WTC11 (cell line): ENCODE data around the gene FAM151A. TPM values are rescaled to one million over a fixed set of nuclear protein-coding genes. Genes with fewer than 3 reads are reported as not detected.

Experiments
- ATAC-seq: fragments of 200-7000 bp; cut with Tn5 transposase; 2 replicates; pipeline ENCODE4 v1.10.0; 2021; ENCODE audit warnings: mild to moderate bottlenecking, moderate library complexity
- CTCF ChIA-PET: fragments of 300-600 bp; sonication (Branson Sonifier 250); formaldehyde crosslinking; loops from one replicate; lab custom pipeline; 2021; ENCODE audit warnings: antibody characterized with exemption; lab: Charles Lee
- POLR2A ChIA-PET: fragments of 350-600 bp; sonication (Branson Sonifier 250); formaldehyde crosslinking; loops from one replicate; lab custom pipeline; 2021; ENCODE audit warnings: antibody characterized with exemption; lab: Charles Lee
- DNase-seq: peaks from one replicate; pipeline ENCODE4 v3.0.0; 2021; ENCODE audit warnings: low spot score
- H3K27ac Mint-ChIP-seq: 2 replicates; pipeline ENCODE4 v1.8.0; 2021; ENCODE audit warnings: mixed read lengths
- H3K27me3 Mint-ChIP-seq: 2 replicates; pipeline ENCODE4 v1.8.0; 2021; ENCODE audit warnings: low read depth, mild to moderate bottlenecking, moderate library complexity, mixed read lengths
- H3K36me3 Mint-ChIP-seq: 2 replicates; pipeline ENCODE4 v1.8.0; 2021; ENCODE audit warnings: mixed read lengths
- H3K4me1 Mint-ChIP-seq: 2 replicates; pipeline ENCODE4 v1.8.0; 2022; ENCODE audit warnings: mixed read lengths
- H3K4me3 Mint-ChIP-seq: 2 replicates; pipeline ENCODE4 v1.8.0; 2021; ENCODE audit warnings: mild to moderate bottlenecking, moderate library complexity, mixed read lengths
- H3K9me3 Mint-ChIP-seq: 2 replicates; pipeline ENCODE4 v1.8.0; 2021; ENCODE audit warnings: mixed read lengths
- FOXK1 ChIP-seq: sonication (generic); formaldehyde crosslinking; IDR thresholded peaks from 2 replicates; pipeline ENCODE4 v1.8.0; 2022; ENCODE audit warnings: mild to moderate bottlenecking, moderate library complexity, missing genetic modification reagents
- GABPB1 ChIP-seq: sonication (generic); formaldehyde crosslinking; IDR thresholded peaks from 2 replicates; pipeline ENCODE4 v1.8.1; 2023; ENCODE audit warnings: mild to moderate bottlenecking, missing genetic modification reagents
- GTF2I ChIP-seq: fragments of 250-450 bp; sonication (Bioruptor Pico); conservative IDR thresholded peaks from 2 replicates; pipeline ENCODE4 v1.4.0; 2021; ENCODE audit warnings: mild to moderate bottlenecking
- JUN ChIP-seq: sonication (generic); formaldehyde crosslinking; IDR thresholded peaks from 2 replicates; pipeline ENCODE4 v1.8.0; 2023; ENCODE audit warnings: mild to moderate bottlenecking, missing genetic modification reagents
- KAT7 ChIP-seq: sonication (generic); formaldehyde crosslinking; IDR thresholded peaks from 2 replicates; pipeline ENCODE4 v1.8.1; 2023; ENCODE audit warnings: missing genetic modification reagents, mild to moderate bottlenecking, borderline replicate concordance
- MXD4 ChIP-seq: fragments of 250-450 bp; sonication (Bioruptor Pico); IDR thresholded peaks from 2 replicates; pipeline ENCODE4 v1.8.0; 2021; ENCODE audit warnings: mild to moderate bottlenecking, moderate library complexity, borderline replicate concordance
- NFATC4 ChIP-seq: fragments of 250-450 bp; sonication (Bioruptor Pico); IDR thresholded peaks from 2 replicates; pipeline ENCODE4 v1.9.0; 2021; ENCODE audit warnings: mild to moderate bottlenecking
- TEAD1 ChIP-seq: sonication (generic); formaldehyde crosslinking; IDR thresholded peaks from 2 replicates; pipeline ENCODE4 v1.8.0; 2022; ENCODE audit warnings: mild to moderate bottlenecking, missing genetic modification reagents
- ZNF232 ChIP-seq: sonication (generic); formaldehyde crosslinking; IDR thresholded peaks from 2 replicates; pipeline ENCODE4 v1.8.0; 2022; ENCODE audit warnings: mild to moderate bottlenecking, missing genetic modification reagents
- total RNA-seq: library from RNA; stranded (reverse); gene quantifications from 3 replicates; pipeline ENCODE4 v1.2.3, GENCODE V29; 2021
- TF ChIP-seq, protein P1 (sequence below): fragments of 250-450 bp; sonication (Bioruptor Pico); IDR thresholded peaks from 2 replicates; pipeline ENCODE4 v1.9.0; 2021; ENCODE audit warnings: mild to moderate bottlenecking
- TF ChIP-seq, protein P2 (sequence below): sonication (generic); formaldehyde crosslinking; IDR thresholded peaks from 2 replicates; pipeline ENCODE4 v1.8.0; 2022; ENCODE audit warnings: mild to moderate bottlenecking, missing genetic modification reagents
- TF ChIP-seq, protein P3 (sequence below): sonication (generic); formaldehyde crosslinking; IDR thresholded peaks from 2 replicates; pipeline ENCODE4 v1.8.0; 2022; ENCODE audit warnings: mild to moderate bottlenecking, missing genetic modification reagents
- TF ChIP-seq, protein P4 (sequence below): sonication (generic); formaldehyde crosslinking; IDR thresholded peaks from 2 replicates; pipeline ENCODE4 v1.8.1; 2023; ENCODE audit warnings: mild to moderate bottlenecking, missing genetic modification reagents, moderate library complexity
- TF ChIP-seq, protein P5 (sequence below): fragments of 250-450 bp; sonication (Bioruptor Pico); IDR thresholded peaks from 2 replicates; pipeline ENCODE4 v2.1.2; 2022; ENCODE audit warnings: mild to moderate bottlenecking, moderate library complexity
- TF ChIP-seq, protein P6 (sequence below): fragments of 250-450 bp; sonication (Bioruptor Pico); IDR thresholded peaks from 2 replicates; pipeline ENCODE4 v1.9.0; 2021; ENCODE audit warnings: moderate library complexity, mild to moderate bottlenecking, inconsistent platforms, borderline replicate concordance
- TF ChIP-seq, protein P7 (sequence below): sonication (generic); formaldehyde crosslinking; conservative IDR thresholded peaks from 2 replicates; pipeline ENCODE4 v1.8.1; 2022; ENCODE audit warnings: mild to moderate bottlenecking, missing genetic modification reagents
- TF ChIP-seq, protein P8 (sequence below): fragments of 200-600 bp; IDR thresholded peaks from 2 replicates; pipeline ENCODE4 v1.8.0; 2022; ENCODE audit warnings: antibody characterized with exemption
- TF ChIP-seq, protein P9 (sequence below): sonication (generic); formaldehyde crosslinking; IDR thresholded peaks from 2 replicates; pipeline ENCODE4 v1.8.0; 2023; ENCODE audit warnings: missing genetic modification reagents, mild to moderate bottlenecking, borderline replicate concordance
- TF ChIP-seq, protein P10 (sequence below): sonication (generic); formaldehyde crosslinking; IDR thresholded peaks from 2 replicates; pipeline ENCODE4 v1.8.1; 2022; ENCODE audit warnings: low read depth, mild to moderate bottlenecking, moderate library complexity, missing genetic modification reagents, borderline replicate concordance

The FAM151A gene
- total RNA-seq, 1 experiment from 2014 or later: 0.11 TPM

DNA sequence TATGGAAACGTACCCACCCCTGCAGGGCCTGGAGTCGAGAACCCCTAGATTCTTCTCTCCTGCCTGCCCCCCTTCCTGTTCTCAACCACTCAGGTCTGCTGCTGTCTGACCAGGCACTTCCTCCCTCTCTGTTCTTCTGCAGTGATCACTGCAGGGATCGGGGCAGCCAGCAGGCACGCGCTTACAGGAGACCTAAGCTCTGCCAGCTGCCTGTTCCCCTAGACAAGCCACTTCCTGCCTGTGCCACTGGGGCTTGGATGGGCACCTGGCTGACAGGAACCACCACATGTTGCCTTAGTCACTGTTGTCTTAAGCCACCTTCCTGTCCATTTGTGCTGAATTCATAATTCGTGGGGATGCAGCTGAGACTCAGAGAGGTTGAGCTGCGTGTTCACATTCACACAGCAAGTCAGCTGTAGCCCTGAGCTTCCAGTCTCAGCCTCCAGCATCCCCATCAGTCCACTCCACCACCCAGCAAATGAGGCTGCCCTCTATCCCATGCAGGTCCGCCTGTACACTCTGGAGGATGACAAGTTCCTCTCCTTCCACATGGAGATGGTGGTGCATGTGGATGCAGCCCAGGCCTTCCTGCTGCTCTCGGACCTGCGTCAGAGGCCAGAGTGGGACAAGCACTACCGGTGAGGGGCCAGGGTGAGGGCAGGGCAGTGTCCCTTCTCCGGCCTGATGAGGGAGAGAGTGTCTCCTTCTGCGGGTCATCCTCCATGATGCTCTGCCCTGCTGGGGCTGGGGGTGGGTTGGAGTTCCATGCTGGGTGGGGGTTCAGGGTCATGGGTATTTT lies 18.6 kb downstream of the FAM151A start:
- H3K4me1 Mint-ChIP-seq: peaks cover 3% of the 10 kb centered on the region; the same call in 1 of the 2 replicates
- no peak overlapping the region for H3K4me3 Mint-ChIP-seq
- H3K9me3 Mint-ChIP-seq: no peaks in the 10 kb centered on the region
- CTCF ChIA-PET: interaction anchor here (0.6 to 1.3 kb wide), 3 partner anchors 57 to 613 kb away, joined by 3 read pairs; no protein-coding TSS in a partner anchor
- POLR2A ChIA-PET: interaction anchor here (0.5 kb wide), 1 partner anchor 349 kb away, joined by 5 read pairs; no protein-coding TSS in a partner anchor
- H3K27ac Mint-ChIP-seq: peak overlapping the region; percentile 89
- DNase-seq: no peak
- H3K36me3 Mint-ChIP-seq: no peaks in the 10 kb centered on the region
- H3K27me3 Mint-ChIP-seq: no peaks in the 10 kb centered on the region
- no peak for ATAC-seq
- no peak for TF ChIP-seq ZNF232 (CRISPR knock-in tag)
- TF ChIP-seq, protein P1, sequence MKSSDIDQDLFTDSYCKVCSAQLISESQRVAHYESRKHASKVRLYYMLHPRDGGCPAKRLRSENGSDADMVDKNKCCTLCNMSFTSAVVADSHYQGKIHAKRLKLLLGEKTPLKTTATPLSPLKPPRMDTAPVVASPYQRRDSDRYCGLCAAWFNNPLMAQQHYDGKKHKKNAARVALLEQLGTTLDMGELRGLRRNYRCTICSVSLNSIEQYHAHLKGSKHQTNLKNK (CRISPR knock-in tag): no peak
- TF ChIP-seq, protein P2, sequence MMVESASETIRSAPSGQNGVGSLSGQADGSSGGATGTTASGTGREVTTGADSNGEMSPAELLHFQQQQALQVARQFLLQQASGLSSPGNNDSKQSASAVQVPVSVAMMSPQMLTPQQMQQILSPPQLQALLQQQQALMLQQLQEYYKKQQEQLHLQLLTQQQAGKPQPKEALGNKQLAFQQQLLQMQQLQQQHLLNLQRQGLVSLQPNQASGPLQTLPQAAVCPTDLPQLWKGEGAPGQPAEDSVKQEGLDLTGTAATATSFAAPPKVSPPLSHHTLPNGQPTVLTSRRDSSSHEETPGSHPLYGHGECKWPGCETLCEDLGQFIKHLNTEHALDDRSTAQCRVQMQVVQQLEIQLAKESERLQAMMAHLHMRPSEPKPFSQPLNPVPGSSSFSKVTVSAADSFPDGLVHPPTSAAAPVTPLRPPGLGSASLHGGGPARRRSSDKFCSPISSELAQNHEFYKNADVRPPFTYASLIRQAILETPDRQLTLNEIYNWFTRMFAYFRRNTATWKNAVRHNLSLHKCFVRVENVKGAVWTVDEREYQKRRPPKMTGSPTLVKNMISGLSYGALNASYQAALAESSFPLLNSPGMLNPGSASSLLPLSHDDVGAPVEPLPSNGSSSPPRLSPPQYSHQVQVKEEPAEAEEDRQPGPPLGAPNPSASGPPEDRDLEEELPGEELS (CRISPR knock-in tag): no peak
- no peak for TF ChIP-seq MXD4 (CRISPR knock-in tag)
- TF ChIP-seq GABPB1 (CRISPR knock-in tag): no peak
- TF ChIP-seq, protein P3, sequence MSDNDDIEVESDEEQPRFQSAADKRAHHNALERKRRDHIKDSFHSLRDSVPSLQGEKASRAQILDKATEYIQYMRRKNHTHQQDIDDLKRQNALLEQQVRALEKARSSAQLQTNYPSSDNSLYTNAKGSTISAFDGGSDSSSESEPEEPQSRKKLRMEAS (CRISPR knock-in tag): no peak
- TF ChIP-seq, protein P4, sequence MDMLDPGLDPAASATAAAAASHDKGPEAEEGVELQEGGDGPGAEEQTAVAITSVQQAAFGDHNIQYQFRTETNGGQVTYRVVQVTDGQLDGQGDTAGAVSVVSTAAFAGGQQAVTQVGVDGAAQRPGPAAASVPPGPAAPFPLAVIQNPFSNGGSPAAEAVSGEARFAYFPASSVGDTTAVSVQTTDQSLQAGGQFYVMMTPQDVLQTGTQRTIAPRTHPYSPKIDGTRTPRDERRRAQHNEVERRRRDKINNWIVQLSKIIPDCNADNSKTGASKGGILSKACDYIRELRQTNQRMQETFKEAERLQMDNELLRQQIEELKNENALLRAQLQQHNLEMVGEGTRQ (CRISPR knock-in tag): no peak

DNA sequence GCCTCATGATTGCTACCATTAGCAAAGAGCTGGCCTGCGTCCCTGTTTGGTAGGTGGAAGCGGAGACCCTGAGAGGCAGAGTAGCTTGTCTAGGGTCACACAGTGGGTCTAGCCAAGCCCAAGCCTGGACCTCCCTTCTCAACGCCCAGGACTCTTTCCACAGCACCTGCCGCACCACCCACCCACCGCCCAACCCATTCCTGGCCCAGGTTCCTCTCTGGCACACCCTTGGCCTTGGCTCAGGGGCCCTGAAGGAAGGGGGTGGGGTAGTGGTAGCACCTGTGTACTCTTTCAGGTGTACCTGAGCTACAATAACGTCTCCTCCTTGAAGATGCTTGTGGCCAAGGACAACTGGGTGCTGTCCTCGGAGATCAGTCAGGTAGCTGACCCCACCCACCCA lies 19.3 kb downstream of the FAM151A start:
- Mint-ChIP-seq H3K4me1 (peaks cover 3% of the 10 kb centered on the region; the same call in 1 of the 2 replicates), H3K27me3 (no peaks in the 10 kb centered on the region), H3K9me3 (no peaks in the 10 kb centered on the region), H3K27ac (peak overlapping the region; percentile 89; the same call in 1 of the 2 replicates), H3K4me3 (no peak overlapping the region), H3K36me3 (no peaks in the 10 kb centered on the region)
- ChIA-PET CTCF (interaction anchor here (0.6 to 0.9 kb wide), 3 partner anchors 115 to 612 kb away, joined by 3 read pairs; partner anchors contain the start of gene TTC22), POLR2A (interaction anchor here (0.5 kb wide), 1 partner anchor 348 kb away, joined by 5 read pairs; no protein-coding TSS in a partner anchor)
- ATAC-seq (no peak), DNase-seq (no peak)
- TF ChIP-seq, protein P5, sequence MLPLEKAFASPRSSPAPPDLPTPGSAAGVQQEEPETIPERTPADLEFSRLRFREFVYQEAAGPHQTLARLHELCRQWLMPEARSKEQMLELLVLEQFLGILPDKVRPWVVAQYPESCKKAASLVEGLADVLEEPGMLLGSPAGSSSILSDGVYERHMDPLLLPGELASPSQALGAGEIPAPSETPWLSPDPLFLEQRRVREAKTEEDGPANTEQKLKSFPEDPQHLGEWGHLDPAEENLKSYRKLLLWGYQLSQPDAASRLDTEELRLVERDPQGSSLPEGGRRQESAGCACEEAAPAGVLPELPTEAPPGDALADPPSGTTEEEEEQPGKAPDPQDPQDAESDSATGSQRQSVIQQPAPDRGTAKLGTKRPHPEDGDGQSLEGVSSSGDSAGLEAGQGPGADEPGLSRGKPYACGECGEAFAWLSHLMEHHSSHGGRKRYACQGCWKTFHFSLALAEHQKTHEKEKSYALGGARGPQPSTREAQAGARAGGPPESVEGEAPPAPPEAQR: no peak
- TF ChIP-seq KAT7 (CRISPR knock-in tag) (no peak), FOXK1 (CRISPR knock-in tag) (no peak), NFATC4 (CRISPR knock-in tag) (no peak), TEAD1 (no peak), JUN (CRISPR knock-in tag) (no peak), GTF2I (CRISPR knock-in tag) (no peak)
- TF ChIP-seq, protein P6, sequence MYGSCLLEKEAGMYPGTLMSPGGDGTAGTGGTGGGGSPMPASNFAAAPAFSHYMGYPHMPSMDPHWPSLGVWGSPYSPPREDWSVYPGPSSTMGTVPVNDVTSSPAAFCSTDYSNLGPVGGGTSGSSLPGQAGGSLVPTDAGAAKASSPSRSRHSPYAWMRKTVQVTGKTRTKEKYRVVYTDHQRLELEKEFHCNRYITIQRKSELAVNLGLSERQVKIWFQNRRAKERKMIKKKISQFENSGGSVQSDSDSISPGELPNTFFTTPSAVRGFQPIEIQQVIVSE: no peak
- TF ChIP-seq, protein P7, sequence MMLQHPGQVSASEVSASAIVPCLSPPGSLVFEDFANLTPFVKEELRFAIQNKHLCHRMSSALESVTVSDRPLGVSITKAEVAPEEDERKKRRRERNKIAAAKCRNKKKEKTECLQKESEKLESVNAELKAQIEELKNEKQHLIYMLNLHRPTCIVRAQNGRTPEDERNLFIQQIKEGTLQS (CRISPR knock-in tag): no peak
- TF ChIP-seq, protein P8, sequence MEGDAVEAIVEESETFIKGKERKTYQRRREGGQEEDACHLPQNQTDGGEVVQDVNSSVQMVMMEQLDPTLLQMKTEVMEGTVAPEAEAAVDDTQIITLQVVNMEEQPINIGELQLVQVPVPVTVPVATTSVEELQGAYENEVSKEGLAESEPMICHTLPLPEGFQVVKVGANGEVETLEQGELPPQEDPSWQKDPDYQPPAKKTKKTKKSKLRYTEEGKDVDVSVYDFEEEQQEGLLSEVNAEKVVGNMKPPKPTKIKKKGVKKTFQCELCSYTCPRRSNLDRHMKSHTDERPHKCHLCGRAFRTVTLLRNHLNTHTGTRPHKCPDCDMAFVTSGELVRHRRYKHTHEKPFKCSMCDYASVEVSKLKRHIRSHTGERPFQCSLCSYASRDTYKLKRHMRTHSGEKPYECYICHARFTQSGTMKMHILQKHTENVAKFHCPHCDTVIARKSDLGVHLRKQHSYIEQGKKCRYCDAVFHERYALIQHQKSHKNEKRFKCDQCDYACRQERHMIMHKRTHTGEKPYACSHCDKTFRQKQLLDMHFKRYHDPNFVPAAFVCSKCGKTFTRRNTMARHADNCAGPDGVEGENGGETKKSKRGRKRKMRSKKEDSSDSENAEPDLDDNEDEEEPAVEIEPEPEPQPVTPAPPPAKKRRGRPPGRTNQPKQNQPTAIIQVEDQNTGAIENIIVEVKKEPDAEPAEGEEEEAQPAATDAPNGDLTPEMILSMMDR: no peak
- TF ChIP-seq, protein P9, sequence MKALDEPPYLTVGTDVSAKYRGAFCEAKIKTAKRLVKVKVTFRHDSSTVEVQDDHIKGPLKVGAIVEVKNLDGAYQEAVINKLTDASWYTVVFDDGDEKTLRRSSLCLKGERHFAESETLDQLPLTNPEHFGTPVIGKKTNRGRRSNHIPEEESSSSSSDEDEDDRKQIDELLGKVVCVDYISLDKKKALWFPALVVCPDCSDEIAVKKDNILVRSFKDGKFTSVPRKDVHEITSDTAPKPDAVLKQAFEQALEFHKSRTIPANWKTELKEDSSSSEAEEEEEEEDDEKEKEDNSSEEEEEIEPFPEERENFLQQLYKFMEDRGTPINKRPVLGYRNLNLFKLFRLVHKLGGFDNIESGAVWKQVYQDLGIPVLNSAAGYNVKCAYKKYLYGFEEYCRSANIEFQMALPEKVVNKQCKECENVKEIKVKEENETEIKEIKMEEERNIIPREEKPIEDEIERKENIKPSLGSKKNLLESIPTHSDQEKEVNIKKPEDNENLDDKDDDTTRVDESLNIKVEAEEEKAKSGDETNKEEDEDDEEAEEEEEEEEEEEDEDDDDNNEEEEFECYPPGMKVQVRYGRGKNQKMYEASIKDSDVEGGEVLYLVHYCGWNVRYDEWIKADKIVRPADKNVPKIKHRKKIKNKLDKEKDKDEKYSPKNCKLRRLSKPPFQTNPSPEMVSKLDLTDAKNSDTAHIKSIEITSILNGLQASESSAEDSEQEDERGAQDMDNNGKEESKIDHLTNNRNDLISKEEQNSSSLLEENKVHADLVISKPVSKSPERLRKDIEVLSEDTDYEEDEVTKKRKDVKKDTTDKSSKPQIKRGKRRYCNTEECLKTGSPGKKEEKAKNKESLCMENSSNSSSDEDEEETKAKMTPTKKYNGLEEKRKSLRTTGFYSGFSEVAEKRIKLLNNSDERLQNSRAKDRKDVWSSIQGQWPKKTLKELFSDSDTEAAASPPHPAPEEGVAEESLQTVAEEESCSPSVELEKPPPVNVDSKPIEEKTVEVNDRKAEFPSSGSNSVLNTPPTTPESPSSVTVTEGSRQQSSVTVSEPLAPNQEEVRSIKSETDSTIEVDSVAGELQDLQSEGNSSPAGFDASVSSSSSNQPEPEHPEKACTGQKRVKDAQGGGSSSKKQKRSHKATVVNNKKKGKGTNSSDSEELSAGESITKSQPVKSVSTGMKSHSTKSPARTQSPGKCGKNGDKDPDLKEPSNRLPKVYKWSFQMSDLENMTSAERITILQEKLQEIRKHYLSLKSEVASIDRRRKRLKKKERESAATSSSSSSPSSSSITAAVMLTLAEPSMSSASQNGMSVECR (CRISPR knock-in tag): no peak
- TF ChIP-seq, protein P10, sequence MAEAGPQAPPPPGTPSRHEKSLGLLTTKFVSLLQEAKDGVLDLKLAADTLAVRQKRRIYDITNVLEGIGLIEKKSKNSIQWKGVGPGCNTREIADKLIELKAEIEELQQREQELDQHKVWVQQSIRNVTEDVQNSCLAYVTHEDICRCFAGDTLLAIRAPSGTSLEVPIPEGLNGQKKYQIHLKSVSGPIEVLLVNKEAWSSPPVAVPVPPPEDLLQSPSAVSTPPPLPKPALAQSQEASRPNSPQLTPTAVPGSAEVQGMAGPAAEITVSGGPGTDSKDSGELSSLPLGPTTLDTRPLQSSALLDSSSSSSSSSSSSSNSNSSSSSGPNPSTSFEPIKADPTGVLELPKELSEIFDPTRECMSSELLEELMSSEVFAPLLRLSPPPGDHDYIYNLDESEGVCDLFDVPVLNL (CRISPR knock-in tag): no peak
